Measurements from ENCODE around the gene ANGEL1. TPM values are rescaled to one million over a fixed set of nuclear protein-coding genes. Genes with fewer than 3 reads are reported as not detected.
A peak's percentile ranks its signal among the peaks of the same experiment; 100 is the strongest.

The ANGEL1 gene
- total RNA-seq, 1 experiment from 2014 or later, result 9.2 TPM

GRCh38 chr14:76814726-76815645 is 2.3 kb upstream of the ANGEL1 start:
- no TSS peak for BruUV-seq (replicated peaks)
- no peaks in the 10 kb centered on the region for H4K20me1 ChIP-seq (ENCODE audit: low read length)
- peaks cover 5% of the 10 kb centered on the region for H3K4me1 ChIP-seq (ENCODE audit: insufficient read depth, low read length)
- H3K79me2 ChIP-seq (ENCODE audit: low read length), result peaks cover 21% of the 10 kb centered on the region
- H3F3A ChIP-seq (ENCODE audit: low read length, unreplicated experiment), result no peaks in the 10 kb centered on the region
- H3K4me3 ChIP-seq (ENCODE audit: low read length), result no peak overlapping the region
- TF ChIP-seq EZH2phosphoT487 (IDR thresholded peaks at IDR 0.05; ENCODE audit: borderline replicate concordance, low read length) (no peak), EZH2 (IDR thresholded peaks at IDR 0.05; ENCODE audit: low read length, unreplicated experiment) (no peak)
- TF ChIP-seq, protein P1, sequence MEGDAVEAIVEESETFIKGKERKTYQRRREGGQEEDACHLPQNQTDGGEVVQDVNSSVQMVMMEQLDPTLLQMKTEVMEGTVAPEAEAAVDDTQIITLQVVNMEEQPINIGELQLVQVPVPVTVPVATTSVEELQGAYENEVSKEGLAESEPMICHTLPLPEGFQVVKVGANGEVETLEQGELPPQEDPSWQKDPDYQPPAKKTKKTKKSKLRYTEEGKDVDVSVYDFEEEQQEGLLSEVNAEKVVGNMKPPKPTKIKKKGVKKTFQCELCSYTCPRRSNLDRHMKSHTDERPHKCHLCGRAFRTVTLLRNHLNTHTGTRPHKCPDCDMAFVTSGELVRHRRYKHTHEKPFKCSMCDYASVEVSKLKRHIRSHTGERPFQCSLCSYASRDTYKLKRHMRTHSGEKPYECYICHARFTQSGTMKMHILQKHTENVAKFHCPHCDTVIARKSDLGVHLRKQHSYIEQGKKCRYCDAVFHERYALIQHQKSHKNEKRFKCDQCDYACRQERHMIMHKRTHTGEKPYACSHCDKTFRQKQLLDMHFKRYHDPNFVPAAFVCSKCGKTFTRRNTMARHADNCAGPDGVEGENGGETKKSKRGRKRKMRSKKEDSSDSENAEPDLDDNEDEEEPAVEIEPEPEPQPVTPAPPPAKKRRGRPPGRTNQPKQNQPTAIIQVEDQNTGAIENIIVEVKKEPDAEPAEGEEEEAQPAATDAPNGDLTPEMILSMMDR (conservative IDR thresholded peaks at IDR 0.05; ENCODE audit: low read depth, low read length), result no peak
- ChIA-PET CTCF (no interaction called here), POLR2A (ENCODE audit: unreplicated experiment) (no interaction called here)
- H3K4me2 ChIP-seq (ENCODE audit: low read length), result no peak overlapping the region
- no peak overlapping the region for H3K9ac ChIP-seq (ENCODE audit: low read length)
- H3K27me3 ChIP-seq (ENCODE audit: low read length), result peaks cover 35% of the 10 kb centered on the region
- H3K36me3 ChIP-seq (ENCODE audit: low read depth, low read length), result no peaks in the 10 kb centered on the region
- DNase-seq, result no peak
- intact Hi-C loops (cut with micrococcal nuclease), result loop anchor here (5.0 kb wide), 2 partner anchors 53 to 147 kb away; partner anchors contain the start of gene VASH1
- no peak for ATAC-seq
- no peak overlapping the region for H3K27ac ChIP-seq (ENCODE audit: low read length)
- H3K9me2 ChIP-seq (replicated peaks; ENCODE audit: low read length), result no peaks in the 10 kb centered on the region
- H3K9me3 ChIP-seq (ENCODE audit: low read length), result no peaks in the 10 kb centered on the region
- H2AFZ ChIP-seq (ENCODE audit: low read length), result no peak overlapping the region

- intact Hi-C loops (cut with micrococcal nuclease), result loop anchor here (5.0 kb wide), 2 partner anchors 50 to 150 kb away; partner anchors contain the start of gene VASH1
- no peaks in the 10 kb centered on the region for H3K9me2 ChIP-seq (replicated peaks; ENCODE audit: low read length)
- DNase-seq (peak; percentile 33), ATAC-seq (peak; percentile 36)
- H3K36me3 ChIP-seq (ENCODE audit: low read depth, low read length), result peaks cover 13% of the 10 kb centered on the region
- H3F3A ChIP-seq (ENCODE audit: low read length, unreplicated experiment), result no peaks in the 10 kb centered on the region
- H4K20me1 ChIP-seq (ENCODE audit: low read length), result no peaks in the 10 kb centered on the region
- no peaks in the 10 kb centered on the region for H3K9me3 ChIP-seq (ENCODE audit: low read length)
- TSS peak; percentile 45 for BruUV-seq (replicated peaks)
- ChIA-PET POLR2A (ENCODE audit: unreplicated experiment) (no interaction called here), CTCF (no interaction called here)
- TF ChIP-seq, protein P1 (conservative IDR thresholded peaks at IDR 0.05; ENCODE audit: low read depth, low read length), result no peak
- no peak for TF ChIP-seq EZH2 (IDR thresholded peaks at IDR 0.05; ENCODE audit: low read length, unreplicated experiment)
- no peak for TF ChIP-seq EZH2phosphoT487 (IDR thresholded peaks at IDR 0.05; ENCODE audit: borderline replicate concordance, low read length)
- no peak overlapping the region for H3K27ac ChIP-seq (ENCODE audit: low read length)
- peaks cover 5% of the 10 kb centered on the region for H3K4me1 ChIP-seq (ENCODE audit: insufficient read depth, low read length)
- peak overlapping the region; percentile 89 for H2AFZ ChIP-seq (ENCODE audit: low read length)
- H3K4me2 ChIP-seq (ENCODE audit: low read length), result peak overlapping the region; percentile 100
- H3K9ac ChIP-seq (ENCODE audit: low read length), result peak overlapping the region; percentile 80
- peak overlapping the region; percentile 93 for H3K4me3 ChIP-seq (ENCODE audit: low read length)
- peaks cover 27% of the 10 kb centered on the region for H3K79me2 ChIP-seq (ENCODE audit: low read length)
- peaks cover 8% of the 10 kb centered on the region for H3K27me3 ChIP-seq (ENCODE audit: low read length)
Measured at GRCh38 chr14:76812093-76812421, 625 bp downstream of the ANGEL1 start.
